ENCODE data around the gene CHD6.
"Not testable (repeated sequence)": the region's sequence is repeated elsewhere in the genome, so short reads cannot be mapped to it uniquely, and the experiment has no call there.

CHD6 gene

GRCh38 chr20:41538810-41539596 lies 79.2 kb downstream of the CHD6 start:
- TF ChIP-seq ZFX (IDR thresholded peaks at IDR 0.05): no peak
- TF ChIP-seq CTCF (conservative IDR thresholded peaks at IDR 0.05): no peak
- H3K27ac ChIP-seq: no peak overlapping the region

GRCh38 chr20:41537865-41538264 lies 80.3 kb downstream of the CHD6 start:
- TF ChIP-seq CTCF (conservative IDR thresholded peaks at IDR 0.05) (no peak), ZFX (IDR thresholded peaks at IDR 0.05) (no peak)
- no peak overlapping the region for H3K27ac ChIP-seq

- not testable (repeated sequence) for H3K27ac ChIP-seq
Observed at GRCh38 chr20:41535551-41535950, 82.6 kb downstream of the CHD6 start.

GRCh38 chr20:41534842-41535241 lies 83.3 kb downstream of the CHD6 start:
- no peak overlapping the region; the same call in 1 of the 2 replicates for H3K27ac ChIP-seq
- TF ChIP-seq CTCF (conservative IDR thresholded peaks at IDR 0.05): no peak
- no peak for TF ChIP-seq ZFX (IDR thresholded peaks at IDR 0.05)

- TF ChIP-seq ZFX (IDR thresholded peaks at IDR 0.05) (no peak), CTCF (conservative IDR thresholded peaks at IDR 0.05) (no peak)
- peak overlapping the region; percentile 25; the same call in 1 of the 2 replicates for H3K27ac ChIP-seq
Observed at GRCh38 chr20:41534170-41534569, 84.0 kb downstream of the CHD6 start.

- H3K27ac ChIP-seq: peak overlapping the region; percentile 57; the same call in 1 of the 2 replicates
- TF ChIP-seq CTCF (conservative IDR thresholded peaks at IDR 0.05) (no peak), ZFX (IDR thresholded peaks at IDR 0.05) (no peak)
Observed at GRCh38 chr20:41533537-41534136, 84.5 kb downstream of the CHD6 start.

- peak overlapping the region; percentile 57 for H3K27ac ChIP-seq
- no peak for TF ChIP-seq CTCF (conservative IDR thresholded peaks at IDR 0.05)
- TF ChIP-seq ZFX (IDR thresholded peaks at IDR 0.05): no peak
Observed at GRCh38 chr20:41532935-41533334, 85.2 kb downstream of the CHD6 start.

Measured in C4-2B (cell line).